CD1c-positive myeloid dendritic cell (primary cell): ENCODE measurements around the gene EDN1.

Experiments
- DNase-seq: peaks from one replicate; pipeline ENCODE4 v3.0.0-alpha.2; 2016; ENCODE audit errors: extremely low spot score

Gene EDN1

GRCh38 chr6:12345694-12346058, 55.5 kb downstream of the EDN1 start:
- no peak for DNase-seq
